Activated CD8-positive, alpha-beta T cell treated with anti-CD3 and anti-CD28 coated beads for 36 hours (primary cell): Measurements from ENCODE around the gene TBC1D21. TPM values are rescaled to one million over a fixed set of nuclear protein-coding genes. Genes with fewer than 3 reads are reported as not detected.

Experiments used
- ATAC-seq: fragments of 200-7000 bp; cut with Tn5 transposase; one replicate; pipeline ENCODE4 v1.10.0; 2021; ENCODE audit warnings: mild to moderate bottlenecking, moderate library complexity
- CTCF ChIA-PET: fragments of 350-600 bp; sonication (Branson Sonifier 250); formaldehyde crosslinking; loops from one replicate; lab custom pipeline; 2021; ENCODE audit warnings: antibody characterized with exemption; lab: Charles Lee
- POLR2A ChIA-PET: fragments of 350-600 bp; sonication (Branson Sonifier 250); formaldehyde crosslinking; loops from one replicate; lab custom pipeline; 2021; ENCODE audit warnings: antibody characterized with exemption; lab: Charles Lee
- DNase-seq: peaks from one replicate; pipeline ENCODE4 v3.0.0-alpha.2; 2020
- H3K27ac Mint-ChIP-seq: one replicate; pipeline ENCODE4 v1.8.0; 2021; ENCODE audit warnings: mild to moderate bottlenecking, mixed read lengths
- H3K27me3 Mint-ChIP-seq: one replicate; pipeline ENCODE4 v1.8.0; 2021; ENCODE audit warnings: mixed read lengths
- H3K36me3 Mint-ChIP-seq: one replicate; pipeline ENCODE4 v1.8.0; 2021; ENCODE audit warnings: low read depth, mixed read lengths
- H3K4me1 Mint-ChIP-seq: one replicate; pipeline ENCODE4 v1.8.0; 2021; ENCODE audit warnings: low read depth, mixed read lengths
- H3K4me3 Mint-ChIP-seq: one replicate; pipeline ENCODE4 v1.8.0; 2021; ENCODE audit warnings: mild to moderate bottlenecking, moderate library complexity, mixed read lengths
- H3K9me3 Mint-ChIP-seq: one replicate; pipeline ENCODE4 v1.8.0; 2021; ENCODE audit warnings: mixed read lengths
- CTCF ChIP-seq: fragments of 200-600 bp; IDR thresholded peaks from one replicate; pipeline ENCODE4 v1.8.0; 2022; ENCODE audit warnings: antibody characterized with exemption, mild to moderate bottlenecking
- intact Hi-C: fragments of 100-400 bp; cut with micrococcal nuclease; formaldehyde crosslinking; loops from one replicate; pipeline ENCODE4 v1.10.0; 2022
- total RNA-seq, 2 experiments: library from RNA; stranded (reverse); gene quantifications; one replicate each; pipeline ENCODE4 v1.2.3, GENCODE V29; 2021

The TBC1D21 gene
- total RNA-seq, 2 experiments from 2014 or later = not detected

- TF ChIP-seq CTCF = no peak
- ChIA-PET CTCF (interaction anchor here (1.0 kb wide), 1 partner anchor 17 kb away, joined by 4 read pairs; no protein-coding TSS in a partner anchor), POLR2A (no interaction called here)
- no peaks in the 10 kb centered on the region for H3K9me3 Mint-ChIP-seq
- no peak overlapping the region for H3K4me3 Mint-ChIP-seq
- H3K4me1 Mint-ChIP-seq = no peaks in the 10 kb centered on the region
- no peaks in the 10 kb centered on the region for H3K36me3 Mint-ChIP-seq
- peaks cover 13% of the 10 kb centered on the region for H3K27me3 Mint-ChIP-seq
- ATAC-seq (no peak), DNase-seq (no peak)
- intact Hi-C loops = no loop called here
- no peak overlapping the region for H3K27ac Mint-ChIP-seq
These were observed 16.0 kb upstream of the TBC1D21 start for GRCh38 chr15:73857193-73857920.

GRCh38 chr15:73858062-73858461, 15.3 kb upstream of the TBC1D21 start:
- intact Hi-C loops = no loop called here
- no peak overlapping the region for H3K27ac Mint-ChIP-seq
- no peak for ATAC-seq
- H3K36me3 Mint-ChIP-seq = no peaks in the 10 kb centered on the region
- no peak for DNase-seq
- CTCF ChIA-PET = interaction anchor here (4.6 kb wide), 1 partner anchor 15 kb away, joined by 25 read pairs; the partner anchor contains the start of gene TBC1D21
- POLR2A ChIA-PET = no interaction called here
- TF ChIP-seq CTCF = no peak
- no peak overlapping the region for H3K4me3 Mint-ChIP-seq
- H3K9me3 Mint-ChIP-seq = no peaks in the 10 kb centered on the region
- peaks cover 12% of the 10 kb centered on the region for H3K27me3 Mint-ChIP-seq
- no peaks in the 10 kb centered on the region for H3K4me1 Mint-ChIP-seq

GRCh38 chr15:73862276-73862675, 11.1 kb upstream of the TBC1D21 start:
- no peak for ATAC-seq
- no peak overlapping the region for H3K27ac Mint-ChIP-seq
- peaks cover 7% of the 10 kb centered on the region for H3K27me3 Mint-ChIP-seq
- TF ChIP-seq CTCF = no peak
- H3K4me1 Mint-ChIP-seq = peaks cover 5% of the 10 kb centered on the region
- no peak overlapping the region for H3K4me3 Mint-ChIP-seq
- H3K9me3 Mint-ChIP-seq = no peaks in the 10 kb centered on the region
- DNase-seq = no peak
- H3K36me3 Mint-ChIP-seq = no peaks in the 10 kb centered on the region
- POLR2A ChIA-PET = no interaction called here
- intact Hi-C loops = no loop called here
- CTCF ChIA-PET = interaction anchor here (0.6 to 4.6 kb wide), 3 partner anchors 11 to 165 kb away, joined by 3 to 25 read pairs (median 3); partner anchors contain the start of gene TBC1D21

GRCh38 chr15:73865379-73865778, 8.0 kb upstream of the TBC1D21 start:
- ChIA-PET CTCF (interaction anchor here (0.6 to 1.9 kb wide), 3 partner anchors 9 to 1579 kb away, joined by 3 to 17 read pairs (median 4); partner anchors contain the start of gene TBC1D21), POLR2A (no interaction called here)
- DNase-seq (no peak), ATAC-seq (no peak)
- Mint-ChIP-seq H3K4me1 (peaks cover 5% of the 10 kb centered on the region), H3K9me3 (no peaks in the 10 kb centered on the region), H3K27ac (no peak overlapping the region), H3K4me3 (no peak overlapping the region), H3K36me3 (no peaks in the 10 kb centered on the region), H3K27me3 (peaks cover 4% of the 10 kb centered on the region)
- intact Hi-C loops = no loop called here
- TF ChIP-seq CTCF = no peak

- no peak overlapping the region for H3K27ac Mint-ChIP-seq
- no peaks in the 10 kb centered on the region for H3K9me3 Mint-ChIP-seq
- H3K4me3 Mint-ChIP-seq = no peak overlapping the region
- CTCF ChIA-PET = interaction anchor here (0.9 to 1.9 kb wide), 3 partner anchors 8 to 43 kb away, joined by 4 to 17 read pairs (median 4); partner anchors contain the start of gene TBC1D21
- intact Hi-C loops = no loop called here
- H3K27me3 Mint-ChIP-seq = peaks cover 4% of the 10 kb centered on the region
- no peak for DNase-seq
- no peak for TF ChIP-seq CTCF
- POLR2A ChIA-PET = no interaction called here
- ATAC-seq = no peak
- H3K36me3 Mint-ChIP-seq = no peaks in the 10 kb centered on the region
- H3K4me1 Mint-ChIP-seq = peaks cover 5% of the 10 kb centered on the region
These were observed 7.5 kb upstream of the TBC1D21 start for GRCh38 chr15:73865904-73866303.
